AG04450 (cell line): ENCODE measurements around the gene ZFHX3. TPM values are rescaled to one million over a fixed set of nuclear protein-coding genes. Genes with fewer than 3 reads are reported as not detected.
A peak's percentile ranks its signal among the peaks of the same experiment; 100 is the strongest.

Experiments used
- CTCF ChIA-PET: fragments of 300-600, 350-600 bp; formaldehyde crosslinking; extraction: SDS; loops from one replicate; lab custom pipeline; 2022; ENCODE audit warnings: antibody characterized with exemption, inconsistent platforms; lab: Charles Lee
- POLR2A ChIA-PET: fragments of 350-600 bp; formaldehyde crosslinking; extraction: SDS; loops from one replicate; lab custom pipeline; 2021; ENCODE audit warnings: antibody characterized with exemption, inconsistent platforms; lab: Yijun Ruan, JAX
- DNase-seq: peaks from one replicate; pipeline ENCODE4 v3.0.0-alpha.2; 2011; ENCODE audit warnings: low read depth, low spot score
- H3K27ac ChIP-seq: one replicate; pipeline ENCODE4 v1.5.1; 2012; ENCODE audit warnings: low read depth, low read length, control low read depth
- H3K27me3 ChIP-seq: one replicate; pipeline ENCODE4 v1.6.0; 2012; ENCODE audit warnings: low read length; ENCODE audit not compliant: control insufficient read depth, insufficient read depth
- H3K4me3 ChIP-seq: 2 replicates; pipeline ENCODE4 v1.5.1; 2011; ENCODE audit warnings: mild to moderate bottlenecking, low read depth, low read length, control low read depth
- H3K9me3 ChIP-seq: 2 replicates; pipeline ENCODE4 v1.5.1; 2012; ENCODE audit warnings: low read length; ENCODE audit not compliant: control insufficient read depth, insufficient read depth
- polyA plus RNA-seq: library from polyadenylated mRNA; depleted of rRNA; stranded (reverse); fragments of >200 nt; gene quantifications from 2 replicates; pipeline ENCODE4 v1.2.3, GENCODE V29; 2011
- TF ChIP-seq, protein P1 (sequence below): IDR thresholded peaks from 2 replicates; pipeline ENCODE4 v1.5.1; 2011; ENCODE audit warnings: low read depth, low read length, control low read depth, inconsistent platforms

The ZFHX3 gene
- polyA plus RNA-seq, 1 experiment = 3.3 TPM

DNA sequence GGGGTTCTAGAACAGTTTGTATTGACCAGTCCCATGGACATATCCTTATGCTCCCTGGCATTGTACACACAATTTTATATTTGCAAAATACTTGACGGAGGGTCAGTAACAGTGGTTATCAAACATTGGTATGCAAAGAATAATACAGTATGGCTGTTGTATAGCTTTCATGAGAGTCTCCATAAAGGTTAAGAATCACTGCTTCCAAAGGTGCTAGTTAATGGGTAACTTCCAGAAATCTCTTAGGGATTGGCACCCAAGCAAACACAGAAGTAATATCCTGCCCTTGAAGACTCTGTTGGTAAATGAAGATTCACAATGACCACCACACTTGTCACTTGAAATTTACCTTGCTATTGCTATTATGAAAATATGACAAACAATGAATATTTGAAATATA, 239.2 kb downstream of the ZFHX3 start:
- CTCF ChIA-PET = no interaction called here
- DNase-seq = no peak
- no peak overlapping the region for H3K4me3 ChIP-seq

DNA sequence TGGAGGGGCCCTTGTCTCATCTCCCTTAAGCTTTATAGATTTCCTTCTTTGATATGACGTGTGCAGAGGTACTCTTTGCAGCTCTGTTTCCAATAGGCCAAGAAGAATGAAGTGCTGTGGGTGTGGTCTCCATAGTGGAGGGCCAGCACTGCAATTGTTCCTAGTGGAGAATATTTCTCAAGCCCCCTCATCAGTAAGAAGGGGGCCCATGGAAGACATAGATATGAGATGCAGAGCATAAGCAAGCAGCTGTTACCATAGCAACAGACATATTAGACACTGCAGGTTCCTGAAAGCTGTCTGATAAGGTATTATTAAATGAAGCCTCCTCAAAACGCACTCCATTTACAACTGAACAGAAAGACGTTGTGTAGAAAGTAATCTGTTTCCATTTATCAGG, 240.7 kb downstream of the ZFHX3 start:
- no peaks in the 10 kb centered on the region for H3K9me3 ChIP-seq
- POLR2A ChIA-PET = no interaction called here
- H3K27me3 ChIP-seq = no peaks in the 10 kb centered on the region
- TF ChIP-seq, protein P1, sequence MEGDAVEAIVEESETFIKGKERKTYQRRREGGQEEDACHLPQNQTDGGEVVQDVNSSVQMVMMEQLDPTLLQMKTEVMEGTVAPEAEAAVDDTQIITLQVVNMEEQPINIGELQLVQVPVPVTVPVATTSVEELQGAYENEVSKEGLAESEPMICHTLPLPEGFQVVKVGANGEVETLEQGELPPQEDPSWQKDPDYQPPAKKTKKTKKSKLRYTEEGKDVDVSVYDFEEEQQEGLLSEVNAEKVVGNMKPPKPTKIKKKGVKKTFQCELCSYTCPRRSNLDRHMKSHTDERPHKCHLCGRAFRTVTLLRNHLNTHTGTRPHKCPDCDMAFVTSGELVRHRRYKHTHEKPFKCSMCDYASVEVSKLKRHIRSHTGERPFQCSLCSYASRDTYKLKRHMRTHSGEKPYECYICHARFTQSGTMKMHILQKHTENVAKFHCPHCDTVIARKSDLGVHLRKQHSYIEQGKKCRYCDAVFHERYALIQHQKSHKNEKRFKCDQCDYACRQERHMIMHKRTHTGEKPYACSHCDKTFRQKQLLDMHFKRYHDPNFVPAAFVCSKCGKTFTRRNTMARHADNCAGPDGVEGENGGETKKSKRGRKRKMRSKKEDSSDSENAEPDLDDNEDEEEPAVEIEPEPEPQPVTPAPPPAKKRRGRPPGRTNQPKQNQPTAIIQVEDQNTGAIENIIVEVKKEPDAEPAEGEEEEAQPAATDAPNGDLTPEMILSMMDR = no peak
- H3K27ac ChIP-seq = no peak overlapping the region
- CTCF ChIA-PET = interaction anchor here (0.7 to 2.5 kb wide), 3 partner anchors 25 to 1071 kb away, joined by 3 to 23 read pairs (median 3); no protein-coding TSS in a partner anchor
- no peak overlapping the region for H3K4me3 ChIP-seq
- no peak for DNase-seq

More for the DNA sequence above, 239.2 kb downstream of the ZFHX3 start:
- no peaks in the 10 kb centered on the region for H3K27me3 ChIP-seq
- no peak overlapping the region for H3K27ac ChIP-seq
- no peaks in the 10 kb centered on the region for H3K9me3 ChIP-seq
- POLR2A ChIA-PET = no interaction called here
- TF ChIP-seq, protein P1 = no peak

DNA sequence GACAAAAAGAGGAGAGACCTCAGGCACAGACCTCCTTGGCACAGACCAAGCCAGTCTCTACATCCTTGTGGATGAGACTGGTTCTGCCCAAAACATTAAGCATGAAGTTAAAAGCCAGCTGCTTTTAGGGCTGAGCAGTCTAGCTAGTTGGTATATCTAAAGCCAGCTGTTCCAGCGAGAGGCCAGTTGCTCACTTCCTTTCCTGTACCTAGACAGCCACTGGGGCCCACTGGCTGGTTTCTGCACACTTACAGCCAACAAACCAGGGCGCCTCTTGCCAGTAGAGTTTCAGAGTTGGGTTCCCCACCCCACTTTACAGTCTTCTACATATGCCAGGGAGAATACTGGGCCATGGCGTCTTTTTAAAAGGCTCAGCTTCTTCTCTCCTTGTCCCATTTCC, 242.4 kb downstream of the ZFHX3 start:
- ChIA-PET POLR2A (no interaction called here), CTCF (interaction anchor here (0.5 to 2.5 kb wide), 3 partner anchors 13 to 566 kb away, joined by 3 to 23 read pairs (median 3); no protein-coding TSS in a partner anchor)
- DNase-seq = no peak

DNA sequence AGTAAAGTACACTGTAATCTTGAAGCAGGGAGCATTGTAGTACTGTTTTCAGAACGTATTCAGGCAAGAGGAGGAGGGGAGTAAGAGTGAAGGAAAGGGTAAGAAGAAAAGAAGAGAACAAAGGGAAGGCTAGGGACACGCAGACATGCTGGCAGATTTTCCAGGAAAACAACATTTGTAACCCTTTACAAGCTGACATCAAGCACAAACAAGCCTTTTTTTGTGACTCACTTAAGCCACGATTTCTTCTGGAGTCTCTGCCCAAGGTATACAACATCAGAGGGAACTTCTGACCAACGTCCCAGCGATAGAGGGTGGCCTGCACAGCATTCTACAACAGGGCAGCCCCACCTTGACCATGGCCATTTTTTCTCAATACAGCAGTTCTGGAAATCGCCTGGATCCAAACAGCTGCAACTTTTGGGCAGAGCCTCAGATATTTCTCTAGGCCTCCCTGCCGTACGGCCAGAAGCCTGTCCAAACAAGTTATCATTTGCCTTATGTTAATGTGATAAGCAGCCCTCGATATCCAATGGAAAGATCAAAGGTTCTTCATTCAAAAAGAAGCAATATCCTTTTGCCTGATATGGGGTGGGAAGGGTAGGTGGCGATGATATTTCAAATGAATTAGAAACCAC, 247.3 kb downstream of the ZFHX3 start:
- TF ChIP-seq, protein P1 = no peak
- Histone ChIP-seq H3K27me3 (no peaks in the 10 kb centered on the region), H3K4me3 (no peak overlapping the region), H3K9me3 (no peaks in the 10 kb centered on the region), H3K27ac (peak overlapping the region; percentile 31)
- ChIA-PET POLR2A (no interaction called here), CTCF (interaction anchor here (2.8 kb wide), 1 partner anchor 32 kb away, joined by 14 read pairs; no protein-coding TSS in a partner anchor)
- no peak for DNase-seq

More for the DNA sequence above, 242.4 kb downstream of the ZFHX3 start:
- Histone ChIP-seq H3K9me3 (no peaks in the 10 kb centered on the region), H3K4me3 (no peak overlapping the region), H3K27ac (no peak overlapping the region), H3K27me3 (no peaks in the 10 kb centered on the region)
- TF ChIP-seq, protein P1 = no peak

DNA sequence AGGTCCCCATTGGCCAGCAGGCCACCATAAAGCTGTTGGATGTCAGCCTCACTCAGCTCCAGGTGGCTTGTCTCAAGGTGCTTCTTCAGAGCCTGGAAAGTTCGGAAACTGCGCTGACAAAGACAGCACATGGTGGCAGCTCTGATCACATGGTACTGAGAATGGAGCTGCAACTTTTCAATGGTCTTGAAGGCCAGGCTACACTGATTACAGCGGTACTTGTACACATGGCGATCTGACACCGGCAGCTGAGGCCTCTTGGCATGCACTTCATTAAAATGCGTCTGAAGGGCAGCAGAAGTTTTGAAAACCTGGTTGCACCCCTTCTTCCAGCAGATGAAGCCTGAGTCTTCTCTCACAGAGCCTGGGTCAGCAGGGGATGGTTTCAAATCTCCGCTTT, 249.7 kb downstream of the ZFHX3 start:
- CTCF ChIA-PET = no interaction called here
- Histone ChIP-seq H3K27ac (no peak overlapping the region), H3K4me3 (no peak overlapping the region), H3K27me3 (no peaks in the 10 kb centered on the region), H3K9me3 (no peaks in the 10 kb centered on the region)
- DNase-seq = no peak
- TF ChIP-seq, protein P1 = no peak
- POLR2A ChIA-PET = no interaction called here
